NCI-H510A treated with DMSO at 0.1 percent for 48 hours (cell line): ENCODE data around the gene CD7.
"Not testable (repeated sequence)": the region's sequence is repeated elsewhere in the genome, so short reads cannot be mapped to it uniquely, and the experiment has no call there.

ENCODE experiments used
- DNase-seq: peaks from one replicate; lab custom pipeline; 2025; lab: John Stamatoyannopoulos, UW

Gene CD7

DNA sequence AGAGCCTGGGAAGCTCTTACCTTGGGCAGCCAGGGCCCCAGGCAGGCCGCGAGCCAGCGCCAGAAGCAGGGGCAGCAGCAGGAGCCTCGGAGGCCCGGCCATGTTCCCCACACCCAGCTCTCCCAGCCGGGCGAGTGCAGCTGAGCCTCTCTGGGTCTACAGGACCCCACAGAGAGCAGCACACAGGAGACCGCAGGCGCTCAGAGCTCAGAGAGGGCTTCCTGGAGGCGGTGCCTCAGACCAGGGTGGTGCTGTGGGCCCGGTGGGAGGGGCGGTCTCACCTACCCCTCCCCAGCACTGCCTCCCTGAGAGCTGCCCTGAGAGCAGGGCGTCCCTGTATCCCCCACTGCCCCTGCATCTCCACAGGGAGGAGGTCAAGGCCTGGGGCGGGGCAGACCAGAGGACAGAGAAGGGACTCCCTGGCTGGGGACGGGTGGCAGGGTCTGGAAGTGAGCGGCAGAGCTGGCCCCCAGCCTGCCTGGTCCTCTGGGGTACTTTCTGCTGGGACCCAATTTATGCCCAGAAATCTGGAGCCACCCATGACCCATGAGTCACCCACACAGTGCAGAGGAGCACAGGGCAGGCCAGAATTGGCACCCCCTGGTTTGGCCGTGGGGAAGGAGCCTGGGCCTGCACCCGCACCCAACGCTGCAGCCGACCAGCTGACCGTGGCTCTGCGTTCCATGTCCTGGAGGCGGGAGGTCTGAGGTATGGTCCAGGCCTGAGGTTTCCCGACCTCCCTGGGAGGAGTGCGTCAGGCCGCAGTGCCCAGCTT, at the start of gene CD7:
CD7 (minus strand) TSS at position 215 of the 775 bp plus-strand sequence; CDS start at position 102, 113 bp downstream.
- no peak for DNase-seq

GRCh38 chr17:82366749-82367148, 49.3 kb upstream of the CD7 start:
- no peak for DNase-seq

DNA sequence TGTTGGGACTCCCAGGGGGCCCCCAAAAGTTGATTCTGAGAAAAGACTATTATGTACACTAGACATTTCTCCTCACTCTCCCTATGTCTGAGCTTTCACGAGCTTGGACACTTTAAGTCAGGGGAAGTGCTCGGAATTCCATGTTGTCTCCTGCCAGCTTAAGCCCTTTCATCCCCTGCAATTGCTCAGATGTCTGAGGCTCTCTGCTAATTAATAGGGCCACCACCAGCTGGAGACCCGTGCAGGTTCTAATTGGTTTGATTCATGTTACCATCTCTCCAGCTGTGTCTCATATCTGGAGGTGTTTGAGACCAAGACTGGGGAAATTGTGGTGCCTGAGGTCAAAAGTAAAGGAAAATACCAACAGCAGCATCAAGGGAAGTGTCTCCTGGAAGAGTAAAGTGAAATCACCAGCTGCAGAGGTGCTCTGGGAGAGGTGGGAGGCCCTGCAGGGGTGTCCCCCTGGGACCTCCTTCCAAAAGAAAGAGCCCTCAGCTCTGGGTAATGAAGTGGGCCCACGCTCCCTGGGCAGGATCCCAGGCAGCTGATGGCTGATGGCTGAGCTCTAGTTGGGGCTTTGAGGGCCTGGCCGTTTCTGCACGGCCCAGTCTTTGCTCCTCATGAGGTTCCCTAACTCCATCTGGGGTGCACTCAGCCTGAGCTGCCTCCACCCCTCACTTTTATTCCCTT, 48.3 kb upstream of the CD7 start:
- no peak for DNase-seq

DNA sequence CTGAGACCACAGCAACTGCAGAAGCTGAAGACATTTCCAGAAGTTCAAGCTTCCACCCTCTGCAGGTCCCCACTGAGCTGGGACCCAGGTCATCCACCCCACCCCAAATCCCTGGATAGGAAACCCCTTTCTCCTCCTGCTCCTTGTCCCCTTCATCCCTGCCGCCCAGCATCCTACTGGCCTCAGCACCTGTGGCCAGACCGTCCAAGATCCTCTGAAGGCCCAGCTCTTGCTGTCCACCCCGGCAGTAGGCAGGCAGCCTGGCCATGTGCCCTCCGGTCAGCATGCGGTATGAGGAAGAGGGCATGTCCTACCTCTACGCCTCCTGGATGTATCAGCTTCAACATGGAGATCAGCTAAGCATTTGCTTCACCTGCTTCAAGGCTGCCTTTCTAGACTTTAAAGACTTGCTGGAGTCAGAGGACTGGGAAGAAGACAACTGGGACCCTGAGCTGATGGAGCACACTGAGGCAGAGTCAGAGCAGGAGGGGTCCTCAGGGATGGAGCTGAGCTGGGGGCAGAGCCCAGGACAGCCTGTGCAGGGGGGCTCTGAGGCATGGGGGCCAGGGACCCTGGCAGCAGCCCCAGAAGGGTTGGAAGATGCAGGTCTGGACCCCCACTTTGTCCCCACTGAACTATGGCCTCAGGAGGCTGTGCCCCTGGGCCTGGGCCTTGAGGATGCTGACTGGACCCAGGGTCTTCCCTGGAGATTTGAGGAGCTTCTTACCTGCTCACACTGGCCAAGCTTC, 44.7 kb upstream of the CD7 start:
- no peak for DNase-seq

DNA sequence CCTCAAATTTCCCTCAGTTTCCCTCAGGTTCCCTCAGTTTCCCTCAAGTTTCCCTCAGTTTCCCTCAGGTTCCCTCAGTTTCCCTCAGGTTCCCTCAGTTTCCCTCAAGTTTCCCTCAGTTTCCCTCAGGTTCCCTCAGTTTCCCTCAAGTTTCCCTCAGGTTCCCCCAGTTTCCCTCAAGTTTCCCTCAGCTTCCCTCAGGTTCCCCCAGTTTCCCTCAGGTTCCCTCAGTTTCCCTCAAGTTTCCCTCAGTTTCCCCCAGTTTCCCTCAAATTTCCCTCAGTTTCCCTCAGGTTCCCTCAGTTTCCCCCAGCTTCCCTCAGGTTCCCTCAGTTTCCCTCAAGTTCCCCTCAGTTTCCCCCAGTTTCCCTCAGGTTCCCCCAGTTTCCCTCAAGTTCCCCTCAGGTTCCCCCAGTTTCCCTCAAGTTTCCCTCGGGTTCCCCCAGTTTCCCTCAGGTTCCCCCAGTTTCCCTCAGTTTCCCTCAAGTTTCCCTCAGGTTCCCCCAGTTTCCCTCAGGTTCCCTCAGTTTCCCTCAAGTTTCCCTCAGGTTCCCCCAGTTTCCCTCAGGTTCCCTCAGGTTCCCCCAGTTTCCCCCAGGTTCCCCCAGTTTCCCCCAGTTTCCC, 42.2 kb upstream of the CD7 start:
- not testable (repeated sequence) for DNase-seq

- peak; percentile 30 for DNase-seq
These were observed 41.3 kb upstream of the CD7 start, which contains the start of gene TEX19 for GRCh38 chr17:82358465-82359350. Gene TEX19, plus strand, starts transcription at chr17:82359247. Its CDS starts 2,904 bp downstream, at chr17:82362151.

DNA sequence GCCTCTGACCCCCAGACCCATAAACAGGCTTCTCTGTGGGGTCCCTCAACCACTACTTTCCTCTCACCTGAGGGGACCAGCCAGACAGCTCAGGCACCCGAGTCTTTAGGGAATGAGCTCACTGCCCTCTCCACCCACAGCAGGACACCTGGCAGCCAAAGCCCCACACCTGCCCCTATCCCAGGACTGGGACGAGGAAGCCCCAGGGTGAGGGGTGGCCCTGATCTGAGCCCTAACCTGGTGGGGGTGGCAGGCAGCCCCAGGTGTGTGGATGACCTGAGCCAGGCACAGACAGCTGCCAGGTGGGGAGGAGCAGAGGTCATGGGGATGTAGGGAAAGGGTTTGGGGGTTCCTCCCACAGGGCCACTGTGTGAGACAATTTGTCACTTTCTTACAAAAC, 40.0 kb upstream of the CD7 start:
- DNase-seq = no peak

GRCh38 chr17:82356845-82357355, 39.5 kb upstream of the CD7 start:
- peak; percentile 73 for DNase-seq

GRCh38 chr17:82355770-82356427, 38.5 kb upstream of the CD7 start:
- DNase-seq = no peak

- no peak for DNase-seq
These were observed 37.4 kb upstream of the CD7 start for GRCh38 chr17:82354804-82355308.

DNA sequence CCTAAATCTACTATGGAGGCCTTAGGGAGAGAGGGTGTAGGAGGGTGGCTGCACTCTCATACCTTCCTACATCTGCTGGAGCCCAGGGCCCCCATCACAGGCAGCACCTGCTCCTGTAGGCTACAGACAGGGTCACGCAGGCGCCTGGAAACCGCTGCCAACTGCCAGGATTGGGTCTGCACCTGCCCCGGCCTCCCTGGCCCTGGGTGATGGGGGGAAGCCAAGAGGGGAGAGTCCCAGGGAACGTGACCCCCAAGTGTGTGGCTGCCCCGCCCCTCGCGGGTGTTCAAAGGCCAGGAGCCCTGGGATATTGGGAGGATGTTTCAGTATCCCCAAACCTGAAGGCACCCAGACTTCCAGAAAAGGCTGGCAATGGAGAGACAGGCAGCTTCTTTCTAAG, 36.1 kb upstream of the CD7 start:
- no peak for DNase-seq

GRCh38 chr17:82351713-82352488, 34.5 kb upstream of the CD7 start:
- peak; percentile 87 for DNase-seq

DNA sequence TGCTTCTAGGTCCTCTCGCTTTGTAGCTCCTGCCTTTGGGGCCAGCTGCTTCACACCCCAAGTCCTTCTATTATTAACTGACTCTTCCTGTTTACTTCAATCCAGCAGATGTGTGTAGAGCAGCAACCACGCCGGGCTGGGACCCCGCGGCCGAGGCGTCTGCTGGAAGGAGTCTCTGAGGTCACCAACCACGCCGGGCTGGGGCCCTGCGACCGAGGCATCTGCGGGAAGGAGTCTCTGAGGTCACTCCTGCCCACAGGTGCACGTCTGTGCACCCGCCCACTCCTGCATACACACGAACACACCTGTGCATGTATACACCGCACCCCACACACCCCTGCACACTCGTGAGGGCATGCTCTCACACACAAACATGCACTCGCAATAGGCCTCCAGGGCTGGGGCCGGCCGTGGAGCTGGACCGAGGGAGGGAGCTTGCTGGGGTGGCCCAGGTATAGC, 33.9 kb upstream of the CD7 start:
- DNase-seq = no peak

DNA sequence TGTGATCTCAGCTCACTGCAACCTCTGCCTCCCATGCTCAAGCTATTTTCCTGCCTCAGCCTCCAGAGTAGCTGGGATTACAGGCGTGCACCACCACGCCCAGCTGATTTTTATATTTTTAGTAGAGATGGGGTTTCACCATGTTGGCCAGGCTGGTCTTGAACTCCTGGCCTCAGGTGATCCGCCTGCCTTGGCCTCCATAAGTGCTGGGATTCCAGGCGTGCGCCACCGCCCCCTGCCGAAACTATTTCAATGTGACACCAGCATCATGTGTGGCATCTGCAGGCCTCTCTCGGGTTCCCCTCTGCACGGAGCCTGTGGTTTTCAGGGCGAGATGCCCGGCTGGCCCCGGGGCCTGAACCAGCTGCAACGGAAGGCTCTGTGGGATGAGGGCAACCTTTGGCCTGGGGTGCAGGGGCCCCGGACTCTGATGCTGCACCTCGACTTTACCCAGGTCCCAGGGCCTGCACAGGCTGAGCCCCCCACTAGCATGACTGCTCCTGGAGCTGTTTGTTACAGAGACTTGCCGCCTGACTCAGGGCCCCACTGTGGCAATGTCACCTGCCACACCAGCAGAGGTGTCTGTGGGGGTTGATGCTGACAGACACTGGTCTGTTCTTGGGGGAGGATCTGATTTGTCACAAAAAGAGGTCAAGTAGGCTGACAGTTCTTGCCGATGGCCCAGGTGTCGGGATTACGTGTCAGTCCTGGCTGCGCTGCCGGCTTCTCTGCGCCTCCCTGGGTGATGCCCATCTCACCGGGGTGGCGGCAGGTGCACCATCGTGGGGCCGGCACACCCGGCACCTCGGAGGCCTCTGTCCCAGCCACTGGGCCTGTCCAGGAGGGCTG, 33.0 kb upstream of the CD7 start:
- no peak for DNase-seq

DNA sequence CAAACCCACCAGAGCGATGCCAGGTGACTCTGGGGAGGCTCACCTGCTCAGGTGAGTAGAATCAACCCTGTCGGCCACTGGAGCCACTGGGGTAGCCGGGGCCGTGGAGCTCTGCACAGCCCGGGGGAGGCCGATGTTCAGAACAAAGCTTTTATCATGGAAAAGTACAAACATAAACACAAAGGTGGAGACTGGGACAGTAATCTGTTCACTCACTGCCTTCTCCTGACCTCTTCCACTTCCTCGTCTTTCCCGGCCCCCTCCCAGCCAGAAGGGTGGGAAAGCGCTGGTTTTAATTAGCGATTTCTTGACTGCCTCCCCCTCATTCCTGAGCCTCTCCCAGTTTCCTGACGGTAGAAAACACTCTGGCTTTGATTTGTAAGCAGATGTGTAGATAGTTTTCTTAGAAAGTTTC, 31.9 kb upstream of the CD7 start:
- no peak for DNase-seq

GRCh38 chr17:82348866-82349265, 31.5 kb upstream of the CD7 start:
- DNase-seq = no peak

- no peak for DNase-seq
These were observed 31.0 kb upstream of the CD7 start for GRCh38 chr17:82348434-82348833.

- not testable (repeated sequence) for DNase-seq
These were observed 30.6 kb upstream of the CD7 start for GRCh38 chr17:82347994-82348393.
